T-helper 9 cell (primary cell): ENCODE results near the gene AUTS2.

Experiments
- DNase-seq: peaks from one replicate; pipeline ENCODE4 v3.0.0-alpha.2; 2020

AUTS2 gene

DNA sequence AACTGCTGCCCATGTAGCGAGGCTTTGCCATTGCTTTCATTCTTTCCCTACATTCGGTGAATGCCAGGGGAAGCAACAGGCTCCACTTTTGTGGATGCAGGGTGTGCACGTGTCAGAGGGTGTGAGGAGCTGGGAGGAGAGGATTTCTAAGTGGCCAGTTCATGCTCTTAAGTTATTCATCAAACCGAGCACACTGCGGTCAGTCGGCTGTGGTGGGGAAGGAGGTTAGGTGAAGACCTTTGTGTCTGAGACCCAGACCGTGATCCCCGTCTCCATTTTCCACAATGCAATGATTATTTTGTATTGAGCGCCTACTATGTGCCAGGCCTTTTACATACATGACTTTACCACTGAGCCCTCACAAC, 1095.0 kb downstream of the AUTS2 start:
- no peak for DNase-seq

DNA sequence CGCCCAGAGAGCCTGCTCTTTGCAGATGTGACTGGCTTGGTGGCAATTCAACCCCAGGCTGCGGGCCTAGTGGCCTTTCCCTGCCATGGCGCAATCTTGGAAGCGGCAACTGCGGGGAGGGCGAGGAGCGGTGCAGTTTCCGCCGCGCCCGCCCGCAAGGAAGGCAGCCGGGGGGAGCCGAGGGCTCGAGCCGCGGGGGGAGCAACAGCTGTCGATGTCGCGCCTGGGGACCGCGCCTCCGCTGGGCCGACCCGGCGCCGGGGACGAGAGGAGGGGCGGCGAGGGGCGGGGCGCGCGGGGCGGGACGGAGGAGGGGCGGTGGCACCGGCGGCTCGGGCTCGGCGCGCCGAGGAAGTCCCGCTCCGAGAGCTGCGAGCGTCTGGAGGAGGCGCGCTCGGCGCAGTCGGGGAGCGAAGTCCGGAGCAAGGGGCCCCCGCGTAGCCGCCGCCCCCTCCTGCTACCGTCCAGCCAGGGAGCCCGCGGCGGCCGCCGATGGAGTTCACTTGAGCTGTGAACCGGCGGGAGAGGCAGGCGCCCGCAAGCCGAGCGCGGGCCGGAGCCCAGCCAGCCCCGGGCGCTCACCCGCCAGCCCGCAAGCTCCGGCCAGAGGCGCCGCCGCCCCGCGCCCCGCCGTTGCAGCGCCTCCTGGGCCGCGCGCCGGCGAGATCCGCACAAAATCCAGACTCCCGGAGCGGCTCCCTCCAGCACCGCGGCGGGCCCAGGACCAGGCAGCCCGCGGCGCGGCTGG, 1095.6 kb downstream of the AUTS2 start:
- DNase-seq, result peak; percentile 79

DNA sequence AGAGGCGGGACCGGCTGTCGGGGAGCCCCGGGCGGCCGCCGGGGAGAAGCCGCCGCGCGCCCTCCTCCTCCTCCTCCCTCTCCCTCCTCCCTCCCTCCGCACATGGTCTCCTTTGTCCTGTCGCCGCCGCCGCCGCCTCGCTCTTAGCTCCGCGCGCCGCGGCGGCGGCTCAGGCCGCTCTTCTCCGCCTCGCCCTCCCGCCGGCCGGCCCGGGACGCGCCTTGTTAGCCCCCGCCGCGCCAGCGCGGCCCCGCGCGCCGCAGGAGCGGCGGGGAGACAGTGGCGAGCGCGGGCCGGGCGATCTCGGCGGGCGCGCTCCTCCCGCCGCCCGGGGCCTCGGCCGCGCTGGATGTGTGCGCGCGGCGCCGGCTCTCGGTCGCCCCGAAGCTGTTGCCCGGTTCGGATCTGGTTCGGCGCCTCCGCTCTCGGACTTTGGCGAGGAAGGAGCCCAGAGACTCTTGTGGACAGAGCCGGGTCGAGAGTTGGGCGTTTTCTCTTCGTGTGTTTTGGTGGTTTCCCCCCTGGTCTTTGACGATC, 1096.2 kb downstream of the AUTS2 start:
- peak; percentile 28 for DNase-seq

DNA sequence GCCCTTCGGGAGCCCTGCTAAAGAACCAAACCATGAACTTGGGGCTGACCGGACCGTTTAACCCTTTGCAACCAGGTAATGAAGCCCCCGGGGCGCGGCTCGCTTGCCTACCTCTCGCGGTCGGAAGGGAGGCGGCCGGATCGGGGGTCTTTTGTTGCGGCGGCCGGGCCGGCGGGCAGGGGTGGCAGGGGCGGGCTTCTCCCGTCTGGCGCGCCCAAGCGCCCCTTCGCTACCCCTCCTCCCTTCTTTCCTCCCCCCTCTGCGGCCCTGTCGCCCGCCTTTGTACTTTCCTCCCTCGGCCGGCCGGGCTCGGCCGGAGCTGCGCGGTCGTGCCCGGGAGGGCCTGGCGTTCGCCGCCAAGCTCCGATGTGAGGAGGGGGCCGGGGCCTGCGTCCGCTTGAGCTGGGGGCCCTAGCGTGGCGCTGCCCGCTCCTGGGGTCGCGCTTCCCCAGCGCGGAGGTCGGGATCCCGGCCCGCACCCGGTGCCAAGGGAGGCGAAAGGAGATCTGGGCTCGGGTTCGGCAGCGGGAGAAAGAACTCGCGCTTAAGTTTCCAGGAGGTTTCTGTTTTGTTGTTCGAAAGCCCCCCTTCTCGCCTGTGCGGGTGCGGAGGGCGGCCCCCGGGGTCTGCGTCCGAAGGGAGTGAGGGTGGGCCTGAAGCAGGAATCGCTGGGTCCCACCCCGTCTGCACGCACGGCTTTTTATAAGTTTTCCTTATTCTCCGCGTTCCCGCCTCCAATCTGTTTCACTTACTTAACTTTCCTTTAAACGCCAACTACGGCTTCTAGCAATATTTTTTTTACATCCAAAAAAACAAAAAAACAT, 1096.9 kb downstream of the AUTS2 start:
- no peak for DNase-seq

DNA sequence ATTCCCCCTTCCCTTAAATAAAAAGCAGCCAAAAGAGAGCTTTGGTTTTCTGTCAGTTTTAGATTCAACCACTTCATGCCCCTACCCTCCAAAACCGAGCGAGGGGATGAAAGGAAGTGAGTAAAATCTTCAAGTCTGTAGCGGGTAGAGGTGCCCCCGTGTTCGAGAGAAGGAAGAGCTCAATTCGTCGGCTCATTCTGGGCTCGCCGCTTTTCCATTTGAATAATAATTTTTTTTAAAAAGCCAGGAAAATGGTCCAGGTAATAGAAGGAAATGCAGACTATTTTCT, 1097.5 kb downstream of the AUTS2 start:
- DNase-seq, result no peak

DNA sequence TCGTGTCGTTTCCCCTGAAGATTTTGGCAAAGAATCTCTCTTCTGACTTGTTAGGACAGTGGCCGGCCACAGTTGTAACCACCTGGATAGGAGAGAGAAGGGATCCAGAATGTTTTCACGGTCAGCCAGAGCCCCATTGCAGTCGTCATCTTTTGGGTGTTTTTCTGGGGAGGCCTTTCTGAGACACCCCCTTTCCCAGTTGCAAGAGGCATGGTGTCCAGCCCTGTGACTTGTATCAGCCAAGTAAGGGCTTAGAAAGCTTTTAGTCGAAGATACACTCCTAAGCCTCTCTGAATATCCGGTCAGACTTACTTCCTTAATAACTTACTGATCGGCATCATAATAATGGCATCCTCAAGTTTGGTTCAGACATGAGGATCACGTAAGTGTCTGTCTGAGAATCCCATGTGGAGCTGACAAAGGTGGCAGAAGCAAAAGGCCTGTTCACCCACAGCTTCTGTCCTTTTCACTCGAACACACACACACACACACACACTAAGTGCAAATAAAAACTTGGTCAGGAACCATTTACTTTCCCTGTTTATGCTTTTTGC, 1098.0 kb downstream of the AUTS2 start:
- no peak for DNase-seq

DNA sequence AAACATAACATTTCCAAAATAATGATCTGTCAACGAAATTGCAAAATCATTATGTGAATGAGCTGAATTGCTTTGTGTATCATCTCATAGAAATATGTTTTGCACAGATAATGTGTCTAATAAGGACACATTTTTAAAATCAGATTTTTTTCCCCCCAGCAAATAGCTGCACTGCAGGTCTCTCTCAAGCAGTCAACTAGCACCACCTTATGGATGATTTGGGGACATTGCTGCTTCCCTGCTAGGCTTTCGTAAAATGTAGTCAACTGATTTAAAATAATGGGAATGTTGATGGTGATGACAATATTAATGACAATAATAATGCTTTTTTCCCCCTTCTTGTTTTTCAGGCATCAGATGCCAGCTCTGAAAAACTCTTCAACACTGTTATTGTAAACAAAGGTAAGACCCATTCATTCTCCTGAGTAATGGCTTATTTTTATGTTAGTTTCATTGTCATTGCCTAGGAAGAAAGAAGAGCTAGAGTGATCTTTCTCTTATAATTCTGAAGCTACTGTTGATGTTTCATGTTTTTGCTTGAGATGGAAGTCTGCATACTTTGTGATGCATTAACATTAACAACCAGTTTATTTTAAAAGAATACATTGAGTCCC, 1100.1 kb downstream of the AUTS2 start:
- no peak for DNase-seq

DNA sequence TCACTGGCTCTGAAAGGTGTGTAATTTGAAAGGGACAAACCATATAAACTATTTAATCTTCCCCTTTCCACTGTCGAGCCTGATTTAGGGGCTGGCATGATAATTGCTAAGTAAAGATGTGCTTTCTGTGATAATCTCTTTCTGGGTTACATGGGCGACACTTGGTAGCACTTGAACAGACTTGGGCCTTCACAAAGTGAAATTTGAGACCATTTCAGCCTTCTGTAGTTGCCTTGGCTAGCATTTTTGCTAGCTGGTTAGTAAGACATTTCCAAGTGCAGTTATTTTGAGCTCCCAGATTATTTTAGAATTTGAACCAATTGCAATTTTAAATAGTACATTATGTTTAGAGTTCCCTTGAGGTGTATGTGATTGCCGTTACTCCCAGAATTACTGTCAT, 1101.0 kb downstream of the AUTS2 start:
- no peak for DNase-seq

DNA sequence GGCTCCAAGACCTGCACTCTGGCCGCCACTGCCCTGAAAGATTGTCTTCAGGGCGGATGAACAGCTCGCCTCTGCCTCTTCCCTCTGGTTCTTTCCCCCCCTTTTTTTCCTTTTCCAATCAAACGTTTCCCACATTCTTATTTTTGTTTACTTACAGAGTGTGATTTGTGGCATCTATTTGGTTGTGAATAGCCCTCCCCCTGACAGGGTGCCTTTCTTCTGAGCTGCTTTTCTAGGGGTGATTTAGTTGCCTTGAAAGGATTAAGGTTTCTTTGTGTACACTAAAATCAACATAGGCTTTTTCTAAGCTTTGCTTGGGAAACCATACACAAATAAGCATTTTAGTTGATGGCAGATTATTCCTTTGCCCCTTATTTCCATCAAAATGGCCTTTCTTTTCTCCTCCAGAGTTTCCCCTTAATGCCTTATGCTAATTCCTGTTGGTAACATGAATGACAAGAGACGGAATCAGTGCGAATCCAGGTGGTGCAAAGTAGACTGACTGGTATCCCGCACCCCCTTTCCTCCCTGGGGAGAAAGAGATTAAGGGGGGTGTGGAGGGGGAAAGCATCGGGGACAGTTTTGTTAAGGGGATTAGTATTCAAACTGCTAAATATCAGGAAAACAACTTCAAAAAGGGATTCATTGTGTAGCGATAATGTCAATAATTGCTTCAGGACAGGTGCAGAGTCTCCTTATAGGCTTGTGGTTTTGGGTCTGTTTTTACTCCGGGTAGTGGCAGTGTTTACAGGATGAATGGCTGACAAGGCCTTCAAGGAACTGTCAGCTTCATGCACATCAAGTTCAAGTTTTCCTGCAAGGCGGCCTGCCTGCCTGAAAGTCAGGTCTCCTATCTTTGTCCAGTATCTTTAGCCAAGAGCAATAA, 1102.0 kb downstream of the AUTS2 start:
- no peak for DNase-seq

DNA sequence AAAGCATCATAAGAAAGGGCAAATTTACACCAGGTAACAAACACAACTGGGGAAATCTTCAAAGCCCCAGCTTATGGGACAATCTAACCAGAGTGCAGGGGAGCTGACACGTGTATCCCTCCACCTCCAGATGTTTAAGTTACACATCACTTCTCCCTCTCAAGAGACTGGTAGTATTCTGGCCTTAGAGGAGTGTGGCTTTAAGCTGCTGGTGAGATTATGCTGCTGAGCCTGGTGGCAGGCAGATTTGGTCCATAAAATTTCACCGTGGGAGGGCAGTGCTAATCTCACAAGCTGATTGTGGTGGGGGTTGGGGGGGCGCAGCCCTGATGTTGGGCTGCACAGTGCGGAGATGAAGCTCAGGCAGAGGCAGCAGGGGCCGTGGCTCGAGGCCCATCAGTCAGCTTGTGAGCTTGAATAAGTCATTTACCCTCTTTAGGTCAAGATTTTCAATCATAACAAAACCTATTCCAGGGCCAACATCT, 1102.7 kb downstream of the AUTS2 start:
- DNase-seq, result no peak

DNA sequence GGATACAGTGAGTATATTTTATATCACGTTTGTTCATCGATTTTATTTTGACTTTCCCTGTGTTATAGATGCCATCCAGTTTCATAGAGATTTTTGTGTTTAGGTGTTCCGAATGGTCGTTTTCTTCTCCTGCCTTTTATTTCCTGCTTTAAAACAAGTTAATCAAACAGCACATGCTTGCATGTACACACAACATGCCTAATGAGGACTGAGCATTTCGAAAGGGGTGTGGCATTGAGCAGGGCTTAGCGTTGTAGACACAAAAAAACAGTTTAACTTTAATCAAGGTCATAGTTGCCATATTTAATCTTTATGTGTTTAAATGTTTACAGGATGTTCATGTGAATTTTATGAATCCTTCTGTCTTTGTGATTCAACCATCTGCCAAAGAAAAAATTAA, 1103.2 kb downstream of the AUTS2 start:
- DNase-seq, result no peak

DNA sequence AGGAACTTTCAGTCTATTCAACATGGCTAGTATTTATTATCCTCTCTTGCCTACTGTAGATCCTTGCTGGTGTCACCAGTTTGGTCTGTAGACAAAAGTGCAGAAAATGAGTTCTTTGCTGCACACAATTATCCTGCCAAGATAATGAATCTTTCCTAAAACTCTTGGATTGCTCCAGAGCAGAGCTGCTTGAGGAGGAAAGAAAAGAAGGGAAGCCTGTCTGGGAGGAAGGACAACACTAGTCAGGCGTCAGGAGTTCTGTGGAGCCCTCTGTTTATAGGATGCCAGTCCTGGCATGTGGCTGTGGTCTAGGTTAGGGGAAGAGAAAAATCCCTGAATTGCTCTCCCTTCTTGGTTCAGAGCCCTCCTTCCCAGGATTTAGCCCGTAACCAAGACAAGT, 1103.7 kb downstream of the AUTS2 start:
- no peak for DNase-seq

DNA sequence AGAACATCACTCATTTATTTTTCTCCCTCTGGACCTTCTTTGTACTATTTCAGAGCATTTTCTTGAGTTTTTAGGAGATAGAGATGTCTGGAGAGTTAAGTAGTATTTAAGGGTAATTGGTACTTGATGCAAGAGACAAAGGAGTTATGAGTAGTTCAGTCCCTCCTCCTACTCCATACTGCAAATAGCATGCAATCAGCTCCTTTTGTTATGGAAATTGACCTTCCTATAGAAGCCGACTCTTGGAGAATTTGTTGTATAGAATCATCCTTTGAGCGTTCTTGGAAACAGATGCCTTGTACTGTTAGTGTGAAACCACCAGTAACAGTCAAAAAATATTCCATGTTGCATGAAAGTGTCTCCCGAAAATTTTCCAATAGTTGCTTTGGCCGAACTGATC, 1105.5 kb downstream of the AUTS2 start:
- no peak for DNase-seq

DNA sequence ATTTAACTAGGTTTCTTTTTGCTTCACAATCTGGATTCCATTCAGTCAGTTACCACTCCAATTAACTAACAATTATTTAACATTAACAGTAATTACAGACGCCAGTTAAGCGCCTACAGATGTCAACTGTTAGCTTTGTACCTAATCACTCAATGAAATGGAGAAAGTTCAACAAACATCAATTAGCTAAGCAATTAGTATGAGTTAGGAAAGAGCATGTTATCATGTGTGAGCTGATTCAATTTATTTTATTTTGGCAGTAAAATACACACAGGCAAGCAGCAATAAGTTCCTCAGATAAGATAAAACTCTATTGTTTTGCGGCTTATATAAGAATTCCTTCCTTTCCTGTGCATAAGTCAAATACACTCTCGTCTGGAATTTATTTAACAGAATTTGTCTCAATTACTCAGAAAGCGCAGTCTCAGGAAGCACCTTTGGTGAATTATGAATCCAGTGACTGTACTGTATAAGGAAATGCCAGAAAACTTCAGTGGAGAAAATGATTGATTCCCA, 1106.6 kb downstream of the AUTS2 start:
- no peak for DNase-seq

DNA sequence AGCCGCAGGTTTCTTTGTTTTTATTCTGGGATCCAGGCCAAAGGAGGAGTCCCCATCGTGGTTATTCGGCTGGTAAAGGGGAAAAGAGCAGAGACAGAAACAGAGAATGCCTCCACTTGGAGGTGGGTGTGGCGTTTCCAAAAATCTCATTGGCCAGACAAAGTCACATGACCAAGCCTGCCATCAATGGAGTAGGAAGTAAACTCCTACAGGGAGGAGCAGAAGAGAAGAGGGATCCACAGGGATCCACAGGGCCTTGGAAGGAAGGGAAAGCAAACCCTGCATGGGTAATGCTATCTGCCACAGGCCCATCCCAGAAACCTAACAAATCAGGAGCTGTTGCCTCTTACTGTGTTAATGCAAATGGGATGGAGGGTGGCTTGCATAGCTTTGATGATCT, 1107.9 kb downstream of the AUTS2 start:
- DNase-seq, result no peak

DNA sequence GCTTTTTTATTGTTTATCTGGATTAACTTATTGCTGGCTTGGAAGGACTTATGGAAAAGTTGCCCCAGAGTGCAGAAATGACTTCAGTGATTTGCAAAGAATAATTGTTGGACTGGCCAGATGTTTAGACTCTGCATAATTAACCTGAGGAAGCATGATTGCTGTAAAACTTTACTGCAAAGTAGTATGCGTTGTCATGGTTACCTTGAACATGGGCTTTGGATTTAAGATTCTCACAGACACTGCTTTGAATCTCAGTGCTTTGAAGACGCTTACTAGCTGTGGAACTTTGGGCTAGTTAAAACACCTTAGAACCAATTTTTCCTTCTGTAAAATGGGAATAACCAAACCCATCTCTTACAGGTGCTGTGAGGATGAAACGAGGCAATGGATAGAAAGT, 1108.4 kb downstream of the AUTS2 start:
- DNase-seq, result no peak

DNA sequence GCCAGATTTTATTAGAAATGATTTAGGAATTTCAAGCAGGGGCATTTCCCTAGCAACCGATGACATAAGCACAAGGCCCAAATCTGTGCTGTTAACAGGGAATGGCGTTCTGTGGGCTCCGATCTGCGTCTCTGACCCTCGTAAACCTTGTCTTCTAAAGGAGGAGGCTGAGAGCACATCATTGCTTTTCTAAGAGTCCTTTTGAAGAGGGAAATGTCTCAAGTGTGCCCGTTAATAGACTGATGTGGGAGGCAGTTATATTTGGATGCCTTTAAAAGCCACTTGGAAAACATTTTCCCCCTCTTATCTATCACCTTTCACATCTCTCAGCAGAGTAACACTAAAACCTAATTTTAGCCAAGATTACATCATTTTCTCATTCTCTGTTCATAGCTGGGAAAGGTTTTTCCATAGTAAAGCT, 1109.6 kb downstream of the AUTS2 start:
- DNase-seq, result no peak

DNA sequence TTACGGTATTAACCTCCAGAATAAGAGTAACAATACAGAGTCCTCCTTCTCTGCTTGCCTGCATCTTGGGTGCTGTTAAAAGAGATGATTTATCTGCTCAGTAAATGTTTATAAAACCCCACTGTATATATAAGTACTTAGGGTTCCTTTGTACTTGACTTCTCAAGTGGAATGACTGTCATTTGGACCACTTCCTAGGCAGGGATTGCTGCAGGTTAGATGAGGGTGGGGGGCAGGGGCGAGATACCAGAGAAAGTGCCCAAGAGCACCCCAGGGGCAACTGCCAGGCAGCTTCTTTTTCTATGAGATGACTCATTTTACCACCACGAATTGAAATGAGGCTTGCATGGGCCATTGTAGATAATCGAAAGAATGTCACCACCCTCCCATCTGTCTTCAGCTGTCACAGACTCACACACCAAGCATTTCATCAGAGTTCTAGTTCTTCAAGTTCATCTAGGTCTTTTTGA, 1111.8 kb downstream of the AUTS2 start:
- DNase-seq, result no peak

DNA sequence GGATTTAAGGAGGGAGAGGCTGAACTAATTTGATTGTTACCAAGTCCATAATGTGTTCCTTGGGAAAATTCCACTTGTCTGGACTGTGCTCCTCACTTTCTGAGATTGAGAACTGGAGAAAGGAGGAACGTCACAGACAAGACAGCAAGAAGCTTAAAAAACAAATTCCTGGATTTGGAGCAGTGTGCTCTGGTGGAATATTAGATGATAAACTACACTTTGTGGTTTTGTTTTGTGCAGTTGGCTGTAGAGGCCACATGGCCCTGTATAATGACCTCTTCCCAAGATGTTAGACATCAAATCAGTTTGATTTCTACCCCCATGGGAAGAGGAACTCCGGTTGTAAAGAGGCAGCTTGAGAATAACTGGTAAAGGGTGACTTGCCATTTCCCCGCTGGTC, 1112.4 kb downstream of the AUTS2 start:
- no peak for DNase-seq

DNA sequence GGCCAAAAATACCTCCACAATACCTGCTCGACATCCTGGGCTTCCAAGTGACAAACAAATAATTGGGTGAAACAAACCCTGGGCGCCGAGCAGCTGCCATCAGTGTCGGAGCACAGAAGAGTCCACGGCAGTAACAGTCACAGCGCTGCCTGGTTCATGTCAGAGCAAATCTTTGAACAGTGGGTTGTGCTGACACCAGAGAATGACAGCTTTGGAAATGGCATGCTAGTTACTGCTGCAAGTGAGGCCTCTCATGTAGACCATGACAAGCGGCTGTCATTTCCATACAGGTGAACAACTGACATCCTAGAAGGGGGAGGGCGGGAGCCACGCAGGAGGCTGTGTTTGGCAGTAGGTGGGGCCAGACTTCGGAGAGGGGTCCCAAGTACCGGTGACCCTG, 1113.2 kb downstream of the AUTS2 start:
- no peak for DNase-seq

DNA sequence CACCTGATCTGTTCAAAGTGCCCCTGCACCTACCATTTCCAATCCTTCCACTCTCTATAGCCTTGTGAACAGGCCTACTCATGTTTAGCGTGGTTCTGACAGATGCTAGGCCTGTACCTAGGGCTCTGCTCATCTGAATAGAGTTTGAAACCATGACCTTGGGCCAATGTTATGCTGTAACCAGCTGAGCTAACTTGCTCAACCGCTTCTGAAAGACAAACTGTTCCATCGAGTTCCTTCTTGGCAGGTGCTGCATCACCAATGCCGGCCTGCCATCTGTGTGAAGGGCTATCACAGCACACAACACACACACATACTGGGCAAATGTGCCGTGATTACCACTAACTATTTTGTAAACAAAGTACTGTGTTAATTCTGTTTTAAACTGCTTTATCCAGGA, 1114.7 kb downstream of the AUTS2 start:
- no peak for DNase-seq

DNA sequence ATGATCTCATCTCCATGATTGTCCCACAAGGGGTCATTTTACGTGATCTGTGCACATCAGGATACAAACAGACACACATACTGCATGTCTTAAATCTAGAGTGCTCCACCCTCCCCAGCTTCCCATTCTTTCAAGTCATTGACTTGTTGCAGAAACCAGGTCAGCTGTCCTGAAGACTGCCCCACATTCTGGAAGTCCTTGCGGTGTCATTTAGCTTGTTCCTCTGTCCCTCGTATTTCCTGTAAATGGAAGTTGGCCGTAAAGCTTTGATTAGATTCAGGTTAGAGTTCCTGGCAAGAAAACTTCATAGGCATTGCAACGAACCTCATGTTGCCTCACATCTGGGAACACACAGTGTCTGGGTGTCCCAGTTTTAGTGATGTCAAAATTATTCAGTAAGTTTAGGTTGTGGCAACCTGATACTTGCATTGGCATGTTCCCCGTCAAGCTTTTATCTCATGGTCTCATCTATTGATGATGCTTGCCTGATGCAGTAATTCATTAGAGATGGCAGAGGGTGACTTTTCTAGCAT, 1116.3 kb downstream of the AUTS2 start:
- no peak for DNase-seq
